ENCODE data around the gene SUMO4.
"Not testable (repeated sequence)": the region's sequence is repeated elsewhere in the genome, so short reads cannot be mapped to it uniquely, and the experiment has no call there.

Gene SUMO4

DNA sequence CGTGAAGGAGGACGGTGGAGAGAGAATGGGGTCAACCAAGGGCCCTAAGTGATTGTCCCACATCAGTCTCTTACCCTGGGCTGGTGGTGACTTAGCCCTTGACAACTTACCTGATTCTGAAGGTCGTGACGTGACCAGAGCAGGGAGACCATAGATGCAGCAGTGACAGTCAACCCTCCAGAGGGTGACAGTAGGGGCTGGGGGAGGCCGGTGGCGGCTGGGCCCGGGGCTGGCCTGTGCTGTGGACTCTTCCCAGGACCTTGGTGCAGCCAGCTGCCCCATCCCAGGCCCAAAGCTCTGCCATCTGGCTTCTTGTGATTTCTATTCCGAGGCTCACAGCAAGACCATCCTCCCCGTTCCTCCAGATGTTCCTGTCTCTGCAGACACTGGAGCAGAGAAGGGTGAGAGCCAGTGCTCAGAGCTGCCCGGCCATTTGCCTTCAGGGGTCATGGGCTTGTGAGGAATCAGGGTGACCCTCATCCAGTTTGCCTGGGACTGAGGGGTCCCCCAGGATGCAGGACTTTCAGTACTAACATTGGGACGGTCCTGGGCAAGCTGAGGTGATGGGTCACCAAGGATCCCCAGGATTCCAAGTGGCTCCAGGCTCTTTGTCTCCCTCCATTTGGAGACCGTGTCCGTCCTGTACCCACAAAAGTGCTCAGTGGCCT, 36.0 kb downstream of the SUMO4 start:
- no peak for DNase-seq

DNA sequence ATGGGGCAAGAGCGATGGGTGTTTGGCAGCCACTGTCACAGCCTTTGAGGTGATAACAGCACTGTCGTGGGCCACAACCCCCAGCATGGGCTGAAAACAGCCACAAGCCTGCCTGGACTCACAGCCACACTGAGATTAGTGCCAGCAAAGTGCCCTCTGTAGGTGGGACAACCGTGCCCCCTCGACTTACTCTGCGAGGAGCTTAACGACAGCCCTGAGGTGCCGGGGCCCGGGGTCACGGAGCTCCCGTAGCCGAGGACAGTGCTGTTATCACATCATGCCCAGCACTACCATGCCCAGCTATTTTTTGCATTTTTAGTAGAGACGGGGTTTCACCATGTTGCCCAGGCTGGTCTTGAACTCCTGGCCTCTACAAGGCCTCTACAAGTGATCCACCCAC, 36.6 kb downstream of the SUMO4 start:
- no peak for DNase-seq

DNA sequence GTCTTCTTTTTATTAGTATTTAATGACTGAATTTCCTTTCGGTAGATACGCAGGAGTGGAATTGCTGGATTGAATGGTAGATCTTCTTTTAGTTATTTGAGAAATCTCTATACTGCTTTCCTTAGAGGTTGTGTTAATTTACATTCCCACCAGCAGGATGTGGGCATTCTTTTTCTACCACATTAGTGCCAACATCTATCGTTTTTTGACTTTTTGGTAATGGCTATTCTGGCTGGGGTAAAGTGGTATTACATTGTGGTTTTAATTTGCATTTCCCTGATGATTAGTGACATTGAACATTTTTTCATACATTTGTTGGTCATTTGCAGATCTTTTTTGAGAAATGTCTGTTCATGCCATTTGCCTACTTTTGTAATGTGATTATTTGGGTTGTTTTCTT, 37.1 kb downstream of the SUMO4 start:
- no peak for DNase-seq

DNA sequence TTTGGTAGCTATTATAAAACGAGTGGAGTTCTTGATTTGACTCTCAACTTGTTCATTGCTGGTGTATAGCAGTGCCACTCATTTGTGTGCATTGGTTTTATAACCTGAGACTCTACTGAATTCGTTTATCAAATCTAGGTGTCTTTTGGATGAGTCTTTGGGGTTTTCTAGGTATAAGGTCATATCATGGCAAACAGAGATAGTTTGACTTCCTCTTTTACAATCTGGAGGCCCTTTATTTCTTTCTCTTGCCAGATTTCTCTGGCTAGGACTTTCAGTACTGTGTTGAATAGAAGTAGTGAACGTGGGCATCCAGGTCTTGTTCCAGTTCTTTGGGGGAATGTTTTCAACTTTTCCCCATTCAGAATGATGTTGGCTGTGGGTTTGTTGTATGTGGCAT, 38.8 kb downstream of the SUMO4 start:
- no peak for DNase-seq

DNA sequence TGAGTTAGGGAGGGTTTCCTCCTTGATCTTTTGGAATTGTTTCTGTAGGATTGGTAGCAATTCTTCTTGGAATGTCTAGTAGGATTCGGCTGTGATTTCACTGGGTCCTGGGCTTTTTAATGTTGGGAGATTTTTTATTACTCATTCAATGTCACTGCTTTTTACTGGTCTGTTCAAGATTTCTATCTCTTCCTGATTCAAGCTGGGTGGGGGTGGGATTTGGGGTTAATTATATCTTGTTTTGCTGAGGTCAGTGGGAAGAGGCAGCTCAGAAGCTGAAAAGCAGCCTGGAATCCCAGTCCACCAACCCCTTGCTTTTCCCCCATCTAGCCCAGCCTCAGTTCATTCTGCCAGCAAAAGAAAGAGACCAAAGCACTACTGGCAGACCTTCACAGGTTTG, 39.6 kb downstream of the SUMO4 start:
- no peak for DNase-seq

DNA sequence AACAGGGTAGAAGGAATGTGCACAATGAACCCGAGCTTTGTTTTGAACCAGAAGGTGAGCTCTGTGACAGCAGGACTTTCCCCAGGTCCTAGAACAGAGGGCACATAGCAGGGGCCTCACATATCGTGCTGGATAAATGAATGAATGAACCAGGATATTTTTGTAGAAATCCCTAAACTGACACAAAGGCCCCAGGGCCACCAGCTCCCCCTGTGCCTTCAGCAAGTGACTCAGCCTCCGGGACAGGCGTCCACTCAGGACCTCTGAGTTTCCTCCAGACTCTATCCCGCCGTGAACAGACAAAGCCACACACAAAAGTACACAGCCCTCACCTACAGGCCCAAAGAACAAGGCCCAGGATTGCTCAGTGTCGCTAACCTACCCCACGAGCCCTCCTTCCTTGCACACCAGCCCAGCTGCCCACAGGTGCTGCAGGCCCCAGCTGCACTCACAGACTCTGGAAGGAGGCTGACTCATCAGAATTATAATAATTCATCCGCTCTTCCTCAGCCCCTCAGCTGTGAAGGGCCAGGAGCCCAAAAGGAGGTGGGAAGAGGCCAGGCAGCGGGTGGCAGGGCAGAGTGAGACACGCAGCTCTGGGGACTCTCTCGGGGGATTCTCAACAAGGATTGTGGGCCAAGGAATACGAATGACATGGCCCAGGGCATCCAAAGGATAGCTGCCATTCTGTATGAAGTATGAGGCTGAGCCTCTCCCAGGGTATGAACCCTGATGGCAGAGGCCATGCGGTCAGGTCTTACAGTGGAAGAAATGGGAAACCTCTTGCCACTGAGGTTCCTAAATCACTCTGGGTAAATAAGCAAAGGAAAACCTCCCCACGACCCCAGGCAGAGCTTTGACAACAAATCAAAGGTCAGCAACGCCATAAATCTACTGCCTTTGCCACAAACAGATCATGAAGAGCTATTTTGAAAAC, 40.9 kb downstream of the SUMO4 start:
- DNase-seq, result no peak

DNA sequence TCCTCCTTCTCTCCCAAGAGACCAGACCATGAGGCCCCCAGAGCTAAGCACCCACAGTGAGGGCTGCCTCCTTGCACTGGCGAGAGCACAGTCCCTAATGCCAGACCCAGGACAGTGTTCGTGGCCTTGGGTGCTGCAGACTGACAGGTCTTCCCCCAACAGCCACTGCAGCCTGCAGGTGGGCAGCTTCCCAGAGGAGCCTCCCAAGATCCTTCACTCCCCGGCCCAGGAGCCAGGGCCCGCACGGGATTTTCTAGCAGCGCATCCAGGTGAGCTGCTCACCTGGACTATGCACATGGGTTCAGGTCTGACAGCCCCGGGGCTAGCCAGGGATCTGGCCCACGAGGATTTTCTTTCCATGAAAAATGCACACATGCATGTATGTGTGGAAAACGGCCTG, 41.7 kb downstream of the SUMO4 start:
- DNase-seq, result no peak

DNA sequence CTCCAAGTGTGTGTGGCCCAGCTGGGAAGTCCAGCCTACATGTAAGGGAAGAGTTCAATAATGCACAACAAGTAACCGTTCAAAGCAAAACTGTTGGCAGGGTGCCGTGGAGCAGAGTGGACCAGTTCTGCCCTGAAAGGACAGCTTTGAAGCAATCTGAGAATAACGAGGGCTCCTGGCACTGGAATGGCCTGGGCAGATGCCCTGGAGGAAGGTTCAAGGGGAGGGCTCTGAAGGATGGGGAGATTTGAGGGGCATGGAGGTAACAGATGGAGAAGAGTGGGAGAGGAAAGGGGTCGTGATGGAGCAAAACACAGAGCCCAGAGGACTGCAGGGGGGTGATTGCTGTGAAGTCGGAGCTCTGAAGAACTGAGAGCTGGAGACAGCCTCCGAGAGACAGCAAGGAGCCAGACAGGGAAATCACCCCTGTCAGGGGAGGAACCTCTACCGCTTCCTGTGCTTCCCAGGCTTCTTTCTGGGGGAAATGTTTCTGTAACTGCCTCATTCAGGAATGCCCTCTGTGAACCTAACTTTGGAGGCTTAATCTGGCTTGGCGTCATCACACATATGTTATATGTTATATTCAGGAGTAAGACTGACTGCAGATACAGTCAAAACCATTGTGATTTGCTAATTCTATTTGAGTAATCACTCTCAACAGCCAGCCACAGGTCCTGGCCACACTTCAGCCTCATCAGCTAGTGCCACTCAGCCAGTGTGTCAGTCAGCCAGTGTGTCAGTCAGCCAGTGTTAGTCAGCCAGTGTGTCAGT, 43.5 kb downstream of the SUMO4 start:
- DNase-seq, result no peak

DNA sequence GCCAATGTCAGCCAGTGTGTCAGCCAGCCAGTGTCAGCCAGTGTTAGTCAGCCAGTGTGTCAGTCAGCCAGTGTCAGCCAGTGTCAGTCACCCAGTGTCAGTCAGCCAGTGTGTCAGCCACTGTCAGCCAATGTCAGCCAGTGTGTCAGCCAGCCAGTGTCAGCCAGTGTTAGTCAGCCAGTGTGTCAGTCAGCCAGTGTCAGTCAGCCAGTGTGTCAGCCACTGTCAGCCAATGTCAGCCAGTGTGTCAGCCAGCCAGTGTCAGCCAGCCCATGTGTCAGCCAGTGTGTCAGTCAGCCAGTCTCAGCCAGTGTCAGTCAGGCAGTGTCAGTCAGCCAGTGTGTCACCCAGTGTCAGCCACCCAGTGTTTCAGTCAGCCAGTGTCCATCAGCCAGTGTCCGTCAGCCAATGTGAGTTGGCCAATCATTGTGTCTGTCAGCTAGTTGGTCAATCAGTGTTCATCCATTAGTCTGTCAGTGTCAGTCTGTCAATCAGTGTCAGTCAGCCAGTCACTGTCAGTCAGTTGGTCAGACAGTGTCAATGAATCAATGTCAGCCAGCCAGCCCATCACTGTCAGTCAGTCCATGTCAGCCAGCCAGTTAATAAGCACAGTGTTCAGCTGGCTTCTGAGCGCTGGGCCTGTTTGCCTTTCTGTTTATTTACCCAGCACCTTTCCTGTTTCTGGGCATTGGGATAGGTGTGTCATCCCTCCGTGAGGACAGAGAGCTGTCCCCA, 44.5 kb downstream of the SUMO4 start:
- not testable (repeated sequence) for DNase-seq

DNA sequence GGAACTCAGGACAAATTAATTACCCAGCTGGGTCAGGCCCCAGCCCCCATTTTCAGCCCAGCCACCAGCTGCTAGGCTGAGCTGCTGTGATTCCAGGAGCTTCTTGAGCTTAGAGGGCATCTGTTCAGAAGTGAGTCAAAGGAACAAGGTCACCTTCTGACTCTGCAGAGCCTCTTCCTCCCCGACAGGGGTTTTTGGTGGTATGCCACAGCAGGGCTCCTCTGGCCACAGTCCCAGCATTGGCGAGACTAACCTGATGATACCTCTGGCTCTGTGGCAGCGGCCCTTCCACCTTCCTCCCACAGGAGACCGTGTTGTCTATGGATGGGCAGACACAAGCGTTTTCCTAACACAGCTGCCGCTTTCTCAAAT, 45.0 kb downstream of the SUMO4 start:
- no peak for DNase-seq

DNA sequence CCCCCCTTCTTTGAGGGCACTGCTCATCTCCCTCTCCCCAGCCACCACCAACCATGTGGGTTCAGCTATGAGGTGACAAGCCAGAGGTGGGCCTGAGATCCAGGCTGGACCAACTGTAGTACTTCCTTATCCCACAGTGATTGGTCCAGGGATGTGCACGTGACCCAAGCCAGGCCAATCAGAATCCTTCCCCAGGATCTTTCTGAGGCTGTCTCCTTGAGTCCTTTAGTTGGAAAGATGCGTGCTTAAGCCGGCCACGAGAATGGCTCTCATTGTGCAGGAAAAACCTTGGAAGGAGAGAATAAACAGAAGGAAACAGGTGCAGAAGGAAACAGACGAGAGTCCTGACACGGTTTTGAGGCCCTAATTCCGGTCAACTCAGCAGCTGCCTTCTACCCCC, 45.5 kb downstream of the SUMO4 start:
- no peak for DNase-seq

DNA sequence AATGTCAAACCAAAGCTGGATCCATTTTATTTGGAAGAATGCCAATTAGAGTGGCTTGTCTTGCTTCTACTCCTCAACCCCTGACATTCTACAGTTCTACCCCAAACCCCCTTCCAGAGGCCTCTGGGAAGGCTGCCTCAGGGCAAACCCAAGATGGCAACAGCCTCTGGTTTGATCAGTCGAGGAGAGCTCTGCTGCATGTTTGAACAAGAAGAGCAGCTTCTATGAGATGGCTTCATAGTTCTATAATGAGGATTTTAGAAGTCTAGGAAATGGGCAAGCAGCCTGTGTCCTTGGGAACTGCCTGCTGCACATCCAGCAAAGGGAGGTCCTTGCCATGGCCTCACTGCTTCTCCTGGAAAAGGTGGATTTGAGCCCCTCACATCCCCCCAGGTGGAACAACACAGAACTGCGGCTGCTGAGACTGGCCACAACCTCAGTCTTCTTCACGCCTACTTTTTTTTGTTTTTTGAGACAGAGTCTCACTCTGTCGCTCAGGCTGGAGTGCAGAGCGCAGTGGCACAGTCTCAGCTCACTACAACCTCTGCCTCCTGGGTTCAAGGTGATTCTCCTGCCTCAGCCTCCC, 46.8 kb downstream of the SUMO4 start:
- no peak for DNase-seq

DNA sequence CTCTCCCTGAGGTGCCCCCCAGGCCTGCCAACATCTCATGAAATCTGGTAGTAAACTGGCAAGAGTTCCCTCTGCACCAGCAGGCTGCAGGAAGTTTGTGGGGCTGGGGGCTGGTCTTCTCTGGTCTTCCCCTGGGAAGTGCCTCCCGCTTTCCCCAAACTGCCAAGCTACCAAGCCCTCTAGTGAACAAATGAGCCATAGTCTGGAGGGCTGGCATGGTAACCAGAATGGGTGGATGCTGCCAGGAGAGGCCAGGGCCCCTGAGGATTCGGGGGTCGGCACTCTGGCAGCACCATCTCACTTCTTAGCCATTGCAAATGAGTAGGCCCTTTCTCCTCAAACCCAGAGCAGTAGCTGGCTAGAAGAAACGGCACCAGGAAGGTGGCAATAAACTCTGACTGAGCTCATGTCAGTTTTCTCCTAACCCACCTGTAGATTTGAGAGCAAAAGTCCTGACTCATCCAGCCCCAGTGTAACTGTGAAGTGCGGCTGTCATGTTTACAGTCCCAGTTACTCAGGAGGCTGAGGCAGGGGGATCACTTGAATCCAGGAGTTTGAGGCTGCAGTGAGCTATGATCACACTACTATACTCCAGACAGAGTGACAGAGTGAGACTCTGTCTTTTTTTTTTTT, 48.9 kb downstream of the SUMO4 start:
- DNase-seq, result no peak

DNA sequence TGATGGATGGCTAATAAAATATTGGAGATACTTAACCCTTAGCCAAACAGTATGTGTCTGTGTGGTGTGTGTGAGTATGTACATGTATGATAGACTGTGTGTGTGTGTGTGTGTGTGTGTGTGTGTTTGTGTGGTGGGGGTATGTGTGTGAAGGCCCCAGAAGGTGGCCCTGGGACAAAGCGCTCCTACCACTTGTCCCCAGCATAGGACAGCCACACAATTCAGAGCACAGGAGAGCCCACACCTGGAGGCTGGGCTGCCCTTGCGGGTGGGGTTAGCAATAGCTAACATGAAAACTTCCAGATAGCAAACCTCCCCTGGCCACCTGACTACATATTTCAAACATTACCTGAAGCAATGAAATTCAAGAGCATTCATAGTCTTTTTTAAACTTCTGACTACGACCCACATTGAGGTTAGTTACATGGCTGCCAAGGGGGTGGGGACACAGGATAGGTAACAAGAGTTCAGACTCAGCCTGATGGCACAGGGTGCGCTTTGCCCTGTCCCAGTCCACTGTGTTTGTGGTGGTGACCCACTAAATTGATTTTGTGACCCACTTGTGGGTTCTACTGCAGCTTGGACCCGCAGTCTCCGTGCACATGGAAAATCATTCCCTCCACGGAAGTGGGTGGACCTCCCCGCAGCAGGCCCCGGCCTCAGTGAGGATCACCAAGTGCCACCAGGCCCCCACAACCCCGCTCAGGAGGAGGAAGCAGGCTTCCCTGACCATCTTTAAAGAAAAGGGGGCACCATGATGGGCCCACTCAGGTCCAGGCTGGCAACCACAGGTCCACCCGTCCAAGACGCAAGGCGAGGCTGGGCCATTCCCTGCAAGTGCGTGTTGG, 50.0 kb downstream of the SUMO4 start:
- DNase-seq, result no peak

All from CD4-positive, alpha-beta T cell treated with Interleukin-4 for 1 hour (primary cell).